ENCODE data around the gene PCDHB4.
"Not testable (repeated sequence)": the region's sequence is repeated elsewhere in the genome, so short reads cannot be mapped to it uniquely, and the experiment has no call there.

PCDHB4 gene

GRCh38 chr5:141135718-141136266 lies 14.2 kb downstream of the PCDHB4 start:
- Histone ChIP-seq H3K4me3 (no peak overlapping the region), H3K9me3 (replicated peaks in 1 of 11) (peaks cover 32 to 50% (median 44%) of the 10 kb centered on the region in 11 experiments), H3K36me3 (no peaks in the 10 kb centered on the region), H3K4me2 (no peak overlapping the region), H3K9ac (no peak overlapping the region), H3K27me3 (no peaks in the 10 kb centered on the region), H4K20me1 (no peaks in the 10 kb centered on the region), H3K27ac (no peak overlapping the region), H3K4me1 (no peaks in the 10 kb centered on the region)
- no peak for TF ChIP-seq Cebpa-rat (IDR thresholded peaks at IDR 0.05)

- H3K4me3 ChIP-seq, H4K20me1 ChIP-seq, H3K27ac ChIP-seq, H3K4me2 ChIP-seq, H3K27me3 ChIP-seq, H3K9ac ChIP-seq, H3K36me3 ChIP-seq, H3K4me1 ChIP-seq: not testable (repeated sequence)
- peaks cover 32 to 50% (median 44%) of the 10 kb centered on the region in 11 experiments for H3K9me3 ChIP-seq (replicated peaks in 1 of 11)
Observed at GRCh38 chr5:141137346-141137745, 15.7 kb downstream of the PCDHB4 start.

- peaks cover 27 to 43% (median 33%) of the 10 kb centered on the region in 11 experiments for H3K9me3 ChIP-seq (replicated peaks in 1 of 11)
- TF ChIP-seq Cebpa-rat (IDR thresholded peaks at IDR 0.05): no peak
- no peak within 1 kb of the TSS for H3K27ac ChIP-seq
- no peak within 1 kb of the TSS for H3K9ac ChIP-seq
- no peaks in the 10 kb centered on the region for H4K20me1 ChIP-seq
- H3K4me3 ChIP-seq: no peak within 1 kb of the TSS
- H3K27me3 ChIP-seq: no peaks in the 10 kb centered on the region
- H3K36me3 ChIP-seq: no peaks in the 10 kb centered on the region
- no peaks in the 10 kb centered on the region for H3K4me1 ChIP-seq
- H3K4me2 ChIP-seq: no peak within 1 kb of the TSS
Observed at GRCh38 chr5:141149812-141150211, 28.2 kb downstream of the PCDHB4 start, which contains the start of gene PCDHB6. Gene PCDHB6 (plus strand): TSS chr5:141150057. CDS start chr5:141150258, 201 bp downstream.

GRCh38 chr5:141150224-141150992 lies 28.8 kb downstream of the PCDHB4 start:
- Histone ChIP-seq H3K4me3 (no peak overlapping the region), H3K4me2 (no peak overlapping the region)

GRCh38 chr5:141150993-141151325 lies 29.3 kb downstream of the PCDHB4 start:
- Histone ChIP-seq H3K4me2 (no peak overlapping the region), H3K4me1 (no peaks in the 10 kb centered on the region), H3K9ac (no peak overlapping the region), H3K4me3 (no peak overlapping the region), H3K27me3 (no peaks in the 10 kb centered on the region), H3K36me3 (no peaks in the 10 kb centered on the region), H3K27ac (no peak overlapping the region), H3K9me3 (replicated peaks in 1 of 11) (peaks cover 31 to 54% (median 42%) of the 10 kb centered on the region in 11 experiments), H4K20me1 (no peaks in the 10 kb centered on the region)
- no peak for TF ChIP-seq Cebpa-rat (IDR thresholded peaks at IDR 0.05)

More at GRCh38 chr5:141150224-141150992, 28.8 kb downstream of the PCDHB4 start:
- Histone ChIP-seq H3K4me1 (no peaks in the 10 kb centered on the region), H3K36me3 (no peaks in the 10 kb centered on the region), H3K9ac (no peak overlapping the region), H4K20me1 (no peaks in the 10 kb centered on the region), H3K27me3 (no peaks in the 10 kb centered on the region), H3K27ac (no peak overlapping the region), H3K9me3 (replicated peaks in 1 of 11) (peaks cover 28 to 49% (median 37%) of the 10 kb centered on the region in 11 experiments)
- no peak for TF ChIP-seq Cebpa-rat (IDR thresholded peaks at IDR 0.05)

- H3K4me2 ChIP-seq, H4K20me1 ChIP-seq, H3K4me1 ChIP-seq, H3K9ac ChIP-seq, H3K27me3 ChIP-seq, H3K36me3 ChIP-seq, H3K27ac ChIP-seq, H3K4me3 ChIP-seq: not testable (repeated sequence)
- H3K9me3 ChIP-seq (replicated peaks in 1 of 11): peaks cover 38 to 61% (median 49%) of the 10 kb centered on the region in 11 experiments
Observed at GRCh38 chr5:141151632-141152031, 30.0 kb downstream of the PCDHB4 start.

GRCh38 chr5:141152096-141152495 lies 30.5 kb downstream of the PCDHB4 start:
- H3K36me3 ChIP-seq, H3K9ac ChIP-seq, H3K4me2 ChIP-seq, H3K27ac ChIP-seq, H3K27me3 ChIP-seq, H4K20me1 ChIP-seq, H3K4me3 ChIP-seq, H3K4me1 ChIP-seq: not testable (repeated sequence)
- H3K9me3 ChIP-seq (replicated peaks in 1 of 11): peaks cover 43 to 66% (median 54%) of the 10 kb centered on the region in 11 experiments

GRCh38 chr5:141155540-141156374 lies 34.1 kb downstream of the PCDHB4 start:
- Histone ChIP-seq H3K4me2 (no peak overlapping the region), H3K4me1 (no peaks in the 10 kb centered on the region), H4K20me1 (no peaks in the 10 kb centered on the region), H3K27ac (no peak overlapping the region), H3K4me3 (no peak overlapping the region), H3K9me3 (replicated peaks in 1 of 11) (peaks cover 43 to 69% (median 57%) of the 10 kb centered on the region in 11 experiments), H3K36me3 (no peaks in the 10 kb centered on the region), H3K9ac (no peak overlapping the region), H3K27me3 (no peaks in the 10 kb centered on the region)
- TF ChIP-seq Cebpa-rat (IDR thresholded peaks at IDR 0.05): no peak

- H3K4me3 ChIP-seq, H4K20me1 ChIP-seq, H3K36me3 ChIP-seq, H3K4me1 ChIP-seq, H3K27me3 ChIP-seq, H3K9ac ChIP-seq, H3K4me2 ChIP-seq, H3K27ac ChIP-seq: not testable (repeated sequence)
- H3K9me3 ChIP-seq (replicated peaks in 1 of 11): peaks cover 27 to 55% (median 42%) of the 10 kb centered on the region in 11 experiments
Observed at GRCh38 chr5:141157356-141157755, 35.7 kb downstream of the PCDHB4 start.

GRCh38 chr5:141157901-141158300 lies 36.3 kb downstream of the PCDHB4 start:
- not testable (repeated sequence) for H3K9ac ChIP-seq, H3K36me3 ChIP-seq, H3K27ac ChIP-seq, H3K4me3 ChIP-seq, H3K4me2 ChIP-seq, H4K20me1 ChIP-seq, H3K27me3 ChIP-seq, H3K4me1 ChIP-seq
- H3K9me3 ChIP-seq (replicated peaks in 1 of 11): peaks cover 31 to 58% (median 46%) of the 10 kb centered on the region in 11 experiments

Measured in BLaER1 treated with 17β-estradiol and CSF1 and Interleukin-3, amounts not matched to agents 10 nM and 100 nM (cell line).